ENCODE results near the gene RFTN1.

RFTN1 gene

GRCh38 chr3:16297997-16298885, 215.3 kb downstream of the RFTN1 start:
- no peak for TF ChIP-seq BACH2 (CRISPR knock-in tag; IDR thresholded peaks at IDR 0.05; ENCODE audit: borderline replicate concordance)
- TF ChIP-seq ZC3H10 (CRISPR knock-in tag; IDR thresholded peaks at IDR 0.05) = no peak
- TF ChIP-seq ESRRG (CRISPR knock-in tag; IDR thresholded peaks at IDR 0.05) = no peak
- no peak for TF ChIP-seq ZFP3 (CRISPR knock-in tag; IDR thresholded peaks at IDR 0.05)
- TF ChIP-seq CREB5 (CRISPR knock-in tag; IDR thresholded peaks at IDR 0.05; ENCODE audit: low read depth) = no peak
- TF ChIP-seq POU6F1 (CRISPR knock-in tag; IDR thresholded peaks at IDR 0.05; ENCODE audit: borderline replicate concordance, low read depth) = no peak
- no peak for TF ChIP-seq PPARA (CRISPR knock-in tag; IDR thresholded peaks at IDR 0.05; ENCODE audit: borderline replicate concordance)
- TF ChIP-seq TCF4 (CRISPR knock-in tag; IDR thresholded peaks at IDR 0.05; ENCODE audit: borderline replicate concordance) = no peak
- no peak for TF ChIP-seq ZNF8 (CRISPR knock-in tag; IDR thresholded peaks at IDR 0.05)
- no peak for TF ChIP-seq RARB (CRISPR knock-in tag; IDR thresholded peaks at IDR 0.05)
- no peak for TF ChIP-seq ZFP30 (CRISPR knock-in tag; IDR thresholded peaks at IDR 0.05)
- TF ChIP-seq ARNTL (CRISPR knock-in tag; IDR thresholded peaks at IDR 0.05; ENCODE audit: borderline replicate concordance, low read depth) = no peak
- no peak for TF ChIP-seq OSR1 (CRISPR knock-in tag; IDR thresholded peaks at IDR 0.05)
- TF ChIP-seq SNAI2 (CRISPR knock-in tag; IDR thresholded peaks at IDR 0.05) = no peak
- TF ChIP-seq CSRNP3 (CRISPR knock-in tag; IDR thresholded peaks at IDR 0.05) = no peak
- no peak for ATAC-seq

- no peak for TF ChIP-seq TOX (CRISPR knock-in tag; IDR thresholded peaks at IDR 0.05; ENCODE audit: borderline replicate concordance)
- no peak for TF ChIP-seq ZFP3 (CRISPR knock-in tag; IDR thresholded peaks at IDR 0.05)
- TF ChIP-seq ZC3H10 (CRISPR knock-in tag; IDR thresholded peaks at IDR 0.05) = no peak
- TF ChIP-seq SNAI2 (CRISPR knock-in tag; IDR thresholded peaks at IDR 0.05) = no peak
- TF ChIP-seq ZFP30 (CRISPR knock-in tag; IDR thresholded peaks at IDR 0.05) = no peak
- no peak for TF ChIP-seq GLIS3 (CRISPR knock-in tag; IDR thresholded peaks at IDR 0.05)
- no peak for TF ChIP-seq ZNF8 (CRISPR knock-in tag; IDR thresholded peaks at IDR 0.05)
- TF ChIP-seq CSRNP3 (CRISPR knock-in tag; IDR thresholded peaks at IDR 0.05) = no peak
- TF ChIP-seq TCF4 (CRISPR knock-in tag; IDR thresholded peaks at IDR 0.05; ENCODE audit: borderline replicate concordance) = no peak
- TF ChIP-seq PPARA (CRISPR knock-in tag; IDR thresholded peaks at IDR 0.05; ENCODE audit: borderline replicate concordance) = no peak
- TF ChIP-seq CSDC2 (CRISPR knock-in tag; IDR thresholded peaks at IDR 0.05) = no peak
- no peak for ATAC-seq
These were observed 218.1 kb downstream of the RFTN1 start for GRCh38 chr3:16295298-16295890.

- TF ChIP-seq TSHZ2 (CRISPR knock-in tag; IDR thresholded peaks at IDR 0.05) (no peak), ZNF565 (CRISPR knock-in tag; conservative IDR thresholded peaks at IDR 0.05; ENCODE audit: low read depth) (no peak), ESRRG (CRISPR knock-in tag; IDR thresholded peaks at IDR 0.05) (no peak)
- ATAC-seq = no peak
These were observed 218.7 kb downstream of the RFTN1 start for GRCh38 chr3:16294844-16295243.
